Raji (cell line): ENCODE measurements around the gene CHRM4.

Experiments
- POLR2A ChIP-seq: IDR thresholded peaks from 2 replicates; pipeline ENCODE4 v1.6.1; 2011; ENCODE audit warnings: low read depth, low read length, control low read depth; ENCODE audit not compliant: insufficient read depth

Gene CHRM4

DNA sequence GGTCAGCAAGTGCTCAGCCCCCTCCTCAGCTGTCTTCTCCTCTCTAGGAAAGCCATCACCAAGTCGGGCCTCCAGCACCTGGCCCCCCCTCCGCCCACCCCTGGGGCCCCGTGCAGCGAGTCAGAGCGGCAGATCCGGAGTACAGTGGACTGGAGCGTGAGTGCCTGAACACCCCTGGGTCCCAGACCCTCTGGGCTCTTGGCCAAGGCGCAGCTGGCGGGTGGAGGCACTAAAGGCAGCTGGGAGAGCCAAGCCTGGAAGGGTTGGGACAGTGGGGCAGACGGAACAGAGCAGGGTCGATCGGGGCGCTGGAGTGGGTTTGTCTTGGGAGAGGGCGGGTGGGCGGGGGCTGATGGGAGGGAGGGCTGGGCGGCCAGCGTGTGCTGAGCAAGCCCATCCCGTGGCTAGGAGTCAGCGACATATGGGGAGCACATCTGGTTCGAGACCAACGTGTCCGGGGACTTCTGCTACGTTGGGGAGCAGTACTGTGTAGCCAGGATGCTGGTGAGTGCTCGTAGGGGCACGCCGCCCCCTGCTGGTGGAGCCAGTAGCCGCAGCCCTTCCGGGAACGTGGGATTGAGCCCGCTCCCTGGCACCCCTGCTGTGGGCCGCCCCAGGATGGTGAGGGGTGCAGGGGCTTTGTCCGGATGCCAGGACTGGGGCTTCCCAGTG, 24.2 kb downstream of the CHRM4 start:
- no peak for TF ChIP-seq POLR2A

DNA sequence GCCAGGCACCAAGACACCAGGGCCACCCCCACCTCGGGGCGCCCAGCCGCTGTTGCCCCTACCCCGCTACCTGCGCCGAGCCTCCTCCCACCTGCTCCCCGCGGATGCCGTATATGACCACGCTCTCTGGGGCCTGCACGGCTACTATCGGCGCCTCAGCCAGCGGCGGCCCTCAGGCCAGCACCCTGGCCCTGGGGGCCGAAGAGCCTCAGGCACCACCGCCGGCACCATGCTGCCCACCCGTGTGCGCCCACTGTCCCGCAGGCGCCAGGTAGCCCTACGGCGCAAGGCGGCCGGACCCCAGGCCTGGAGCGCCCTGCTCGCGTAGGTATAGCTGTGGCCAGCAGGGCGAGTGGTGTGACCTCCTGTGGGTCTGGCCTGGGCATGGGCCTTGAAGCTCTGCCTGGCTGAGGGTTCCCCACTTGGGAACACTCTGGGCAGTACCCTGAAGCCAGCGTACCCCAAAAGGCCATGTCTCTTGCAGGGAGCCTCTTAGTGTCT, 24.9 kb downstream of the CHRM4 start:
- no peak for TF ChIP-seq POLR2A

DNA sequence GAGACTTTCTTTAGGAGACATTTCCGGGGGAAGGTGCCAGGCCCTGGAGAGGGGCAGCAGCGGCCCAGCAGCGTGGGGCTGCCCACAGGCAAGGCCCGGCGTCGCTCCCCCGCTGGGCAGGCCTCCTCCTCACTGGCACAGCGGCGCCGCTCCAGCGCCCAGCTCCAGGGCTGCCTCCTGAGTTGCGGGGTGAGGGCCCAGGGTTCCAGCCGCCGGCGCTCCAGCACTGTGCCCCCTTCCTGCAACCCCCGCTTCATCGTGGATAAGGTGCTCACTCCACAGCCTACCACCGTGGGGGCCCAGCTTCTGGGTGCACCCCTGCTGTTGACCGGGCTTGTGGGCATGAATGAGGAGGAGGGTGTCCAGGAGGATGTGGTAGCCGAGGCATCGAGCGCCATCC, 25.3 kb downstream of the CHRM4 start:
- no peak for TF ChIP-seq POLR2A

DNA sequence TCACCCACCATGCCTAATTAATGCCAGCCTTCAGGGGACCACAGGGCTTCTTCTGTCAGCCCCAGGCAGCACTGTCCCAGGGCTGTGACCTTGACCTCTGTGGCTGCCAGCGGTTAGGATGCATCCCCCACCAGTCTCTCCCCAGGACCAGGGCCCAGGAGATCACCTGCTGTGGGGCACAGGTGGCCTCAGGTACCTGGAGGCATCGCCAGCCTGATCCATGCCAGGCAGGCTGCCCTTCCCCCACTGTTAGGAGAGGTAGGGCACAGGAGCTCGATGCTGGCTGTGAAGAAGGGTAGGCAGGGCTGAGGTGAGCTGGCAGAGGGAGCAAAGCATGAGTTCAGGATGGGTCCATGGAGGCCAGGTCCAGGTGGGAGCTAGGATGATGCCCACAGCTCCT, 26.8 kb downstream of the CHRM4 start:
- no peak for TF ChIP-seq POLR2A

DNA sequence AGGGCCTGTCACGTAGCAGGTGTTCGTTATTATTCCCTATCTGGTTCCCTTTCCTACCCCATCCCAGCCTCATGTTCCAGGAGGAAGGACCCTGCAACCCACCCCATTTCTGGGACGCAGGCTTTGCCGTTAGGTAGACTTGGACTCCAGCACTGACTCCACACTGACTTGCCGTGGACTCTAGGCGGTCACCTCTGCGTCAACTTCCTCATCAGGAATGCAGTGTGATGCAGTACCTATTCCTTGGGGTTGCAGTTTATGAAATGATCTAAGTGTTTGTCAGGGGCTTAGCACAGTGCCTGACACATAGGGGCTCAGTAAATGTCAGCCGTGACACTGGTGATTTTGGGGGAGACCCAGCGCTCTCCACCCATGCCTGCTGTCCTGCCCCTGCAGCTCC, 27.5 kb downstream of the CHRM4 start:
- no peak for TF ChIP-seq POLR2A

DNA sequence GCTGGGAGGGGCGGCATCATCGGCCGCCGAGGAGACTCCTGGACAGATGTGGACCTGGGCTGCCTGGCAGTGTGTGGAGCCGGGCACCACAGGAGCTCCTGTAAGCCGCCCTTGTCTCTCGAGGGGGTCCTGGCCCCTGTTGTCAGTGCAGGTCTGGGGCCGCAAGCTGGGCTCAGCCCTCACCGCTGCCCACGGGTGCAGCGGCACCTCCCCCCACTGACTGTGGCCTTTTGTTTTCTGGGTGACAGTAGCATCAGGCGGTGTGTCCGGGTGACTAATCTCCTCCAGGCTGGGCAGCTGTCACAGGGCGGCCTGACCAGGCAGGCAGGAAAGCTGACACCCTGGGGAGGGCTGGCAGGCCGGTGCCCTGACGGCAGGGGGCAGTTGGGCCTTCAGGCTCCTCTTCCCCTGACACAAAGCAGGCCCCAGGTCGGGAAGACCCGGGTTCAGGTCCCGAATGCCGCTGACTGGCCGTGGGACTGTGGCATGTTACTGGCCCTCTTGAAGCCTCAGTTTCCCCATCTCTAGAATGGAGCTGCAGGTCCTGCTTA, 28.0 kb downstream of the CHRM4 start:
- no peak for TF ChIP-seq POLR2A

DNA sequence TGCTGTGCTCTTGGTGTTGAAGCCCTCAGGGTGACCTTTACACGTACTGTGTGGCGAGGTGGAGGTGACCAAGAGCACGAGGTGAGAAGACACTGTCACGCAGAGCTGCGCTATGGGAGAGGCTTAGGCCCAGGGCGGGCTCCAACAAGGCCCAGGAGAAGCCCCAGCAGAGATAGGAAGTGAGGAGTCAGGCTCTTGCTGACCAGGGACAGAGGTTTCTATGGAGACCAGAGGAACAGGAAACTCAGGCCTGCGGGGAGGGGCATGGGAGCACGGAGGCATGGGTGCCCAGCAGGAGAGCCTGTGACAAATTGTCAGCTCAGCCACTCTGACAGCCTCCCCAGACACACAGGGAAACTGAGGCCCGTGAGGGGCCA, 28.6 kb downstream of the CHRM4 start:
- no peak for TF ChIP-seq POLR2A

DNA sequence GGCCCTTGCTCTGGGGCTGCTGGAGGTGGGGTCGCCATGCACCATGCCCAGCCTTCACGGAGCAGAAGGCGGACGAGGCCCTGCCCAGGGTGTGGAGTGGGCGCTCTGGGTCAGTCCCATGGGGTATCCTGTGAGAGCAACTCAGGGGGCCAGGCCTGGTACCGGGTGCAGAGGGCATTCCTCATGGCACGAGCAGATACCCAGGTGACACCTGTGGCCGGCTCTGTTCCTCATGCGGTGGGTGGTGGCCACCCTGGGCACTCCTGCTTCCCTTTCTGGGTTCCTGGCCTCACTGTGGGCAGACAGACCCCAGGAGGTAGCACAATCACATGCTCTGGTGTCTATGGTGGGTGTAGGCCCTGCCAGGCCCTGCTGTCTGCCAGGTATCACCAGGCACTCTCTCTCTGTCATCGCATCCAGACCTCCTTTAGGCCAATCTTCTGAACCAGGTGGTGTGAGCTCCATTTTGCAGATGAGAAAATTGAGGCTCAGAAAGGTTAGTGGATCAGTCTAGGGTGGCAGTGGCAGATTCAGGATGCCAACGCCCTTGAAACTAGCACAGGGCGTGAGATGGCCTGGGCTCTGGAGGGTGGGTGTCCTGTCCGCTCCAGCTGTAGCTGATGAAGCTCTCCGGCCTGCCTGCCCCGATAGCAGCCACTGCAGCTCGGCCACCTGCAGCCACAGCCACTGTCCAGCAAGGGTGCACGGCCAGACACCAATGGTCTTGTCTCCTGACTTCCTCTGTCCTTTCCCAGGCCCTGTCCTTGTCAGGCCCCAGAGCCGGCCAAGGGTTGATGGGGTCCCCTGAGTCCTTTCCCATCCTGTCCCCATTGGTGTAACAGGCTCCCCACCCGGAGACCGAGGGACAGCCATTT, 29.2 kb downstream of the CHRM4 start:
- no peak for TF ChIP-seq POLR2A

DNA sequence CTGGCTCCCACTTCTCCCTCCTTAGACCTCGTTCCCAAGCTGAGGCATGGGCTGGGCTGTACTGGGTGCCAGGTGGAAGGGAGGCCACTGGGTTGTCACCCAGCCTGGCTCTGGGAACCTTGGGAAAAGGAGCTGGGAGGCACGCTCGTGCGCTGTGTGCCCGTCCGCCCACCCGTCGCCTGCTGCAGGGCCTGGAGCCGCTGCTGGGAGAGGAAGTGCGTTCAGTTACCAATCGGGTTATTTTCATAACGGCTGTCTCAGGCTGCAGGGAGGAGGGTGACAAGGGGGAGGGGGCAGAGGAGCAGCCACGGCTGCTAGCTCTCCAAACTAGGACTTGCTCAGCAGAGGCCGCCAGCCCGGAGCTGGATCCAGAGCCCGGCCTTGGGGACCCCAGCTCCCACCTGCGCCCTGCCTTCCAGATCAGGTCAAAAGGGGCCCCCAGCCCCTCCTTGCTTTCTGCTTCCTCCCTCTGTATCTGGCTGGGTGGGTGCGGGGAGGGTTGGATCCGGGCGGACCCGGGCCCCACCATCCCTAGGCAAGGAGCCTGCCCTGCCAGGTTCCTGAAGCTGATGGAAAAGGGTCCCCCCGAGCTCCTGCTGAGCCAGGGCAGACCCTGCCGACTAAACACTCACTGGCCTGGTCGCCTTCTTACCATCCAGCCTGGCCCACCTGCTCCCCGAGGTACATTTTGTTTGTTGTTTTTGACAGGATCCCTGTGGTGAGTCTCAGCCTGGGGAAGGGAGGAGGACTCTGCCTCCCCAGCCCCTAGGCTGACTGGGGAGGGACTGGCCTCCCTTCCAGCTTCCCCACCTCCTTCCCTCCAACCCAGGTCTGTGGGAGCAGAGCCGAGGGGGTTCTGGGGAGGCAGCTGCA, 30.1 kb downstream of the CHRM4 start:
- peak; percentile 82 for TF ChIP-seq POLR2A

DNA sequence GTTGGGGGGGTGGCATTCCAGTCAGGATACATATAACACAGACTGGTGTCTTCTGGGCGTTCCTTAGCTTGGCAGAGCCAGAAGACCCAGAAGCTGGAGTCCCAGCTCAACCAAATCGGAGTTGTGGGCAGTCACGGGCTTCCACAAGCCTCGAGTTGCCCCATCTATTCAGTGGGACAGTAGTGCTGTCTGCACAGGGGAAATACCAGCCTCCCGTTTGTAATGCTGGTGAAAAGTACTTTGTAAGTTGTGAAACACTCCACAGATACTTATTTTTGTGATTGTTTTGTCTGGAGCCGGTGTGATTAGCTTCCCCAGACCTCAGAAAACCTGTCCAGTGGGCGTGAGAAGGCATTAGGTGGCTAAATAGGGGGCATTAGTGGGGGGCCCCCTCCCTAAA, 30.7 kb downstream of the CHRM4 start:
- TF ChIP-seq POLR2A = no peak

DNA sequence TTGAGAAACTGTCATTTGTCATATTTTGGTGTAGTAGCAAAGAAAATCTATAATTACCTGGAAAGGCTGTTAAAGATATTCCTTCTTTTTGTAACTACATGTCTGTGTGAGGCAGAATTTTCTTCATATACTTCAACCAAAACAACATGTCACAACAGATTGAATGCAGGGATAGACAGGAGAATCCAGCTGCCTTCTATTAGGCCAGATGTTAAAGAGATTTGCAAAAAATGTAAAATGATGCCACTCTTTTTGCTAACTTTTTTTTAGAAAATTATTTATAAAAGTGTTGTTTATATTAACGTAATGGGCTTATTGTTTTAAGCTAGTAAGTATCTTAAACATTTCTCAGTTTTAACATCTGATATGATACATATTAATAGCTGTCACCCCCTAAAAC, 31.6 kb downstream of the CHRM4 start:
- no peak for TF ChIP-seq POLR2A

DNA sequence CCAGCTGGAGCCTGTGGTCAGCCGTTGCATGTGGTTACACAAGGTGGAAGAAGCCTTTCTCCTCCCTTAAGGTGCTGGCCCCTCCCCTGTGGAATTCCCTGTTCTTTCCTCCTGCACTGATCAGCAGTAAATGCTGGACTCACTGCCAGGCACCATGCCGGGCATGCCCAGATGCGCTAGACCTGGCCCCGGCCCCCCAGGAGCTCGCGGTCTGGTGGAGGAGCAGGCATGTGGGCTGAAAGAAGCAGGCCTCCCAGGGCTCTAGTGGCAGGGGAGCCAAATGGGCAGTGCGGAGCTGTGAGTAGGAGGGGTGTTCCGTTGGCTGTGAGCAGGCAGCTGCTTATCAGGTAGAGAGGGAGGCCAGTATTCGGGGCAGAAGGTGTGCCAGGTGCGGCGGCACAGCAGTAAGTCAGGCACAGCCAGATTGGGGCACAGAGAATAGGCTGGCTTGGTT, 34.1 kb downstream of the CHRM4 start:
- no peak for TF ChIP-seq POLR2A

DNA sequence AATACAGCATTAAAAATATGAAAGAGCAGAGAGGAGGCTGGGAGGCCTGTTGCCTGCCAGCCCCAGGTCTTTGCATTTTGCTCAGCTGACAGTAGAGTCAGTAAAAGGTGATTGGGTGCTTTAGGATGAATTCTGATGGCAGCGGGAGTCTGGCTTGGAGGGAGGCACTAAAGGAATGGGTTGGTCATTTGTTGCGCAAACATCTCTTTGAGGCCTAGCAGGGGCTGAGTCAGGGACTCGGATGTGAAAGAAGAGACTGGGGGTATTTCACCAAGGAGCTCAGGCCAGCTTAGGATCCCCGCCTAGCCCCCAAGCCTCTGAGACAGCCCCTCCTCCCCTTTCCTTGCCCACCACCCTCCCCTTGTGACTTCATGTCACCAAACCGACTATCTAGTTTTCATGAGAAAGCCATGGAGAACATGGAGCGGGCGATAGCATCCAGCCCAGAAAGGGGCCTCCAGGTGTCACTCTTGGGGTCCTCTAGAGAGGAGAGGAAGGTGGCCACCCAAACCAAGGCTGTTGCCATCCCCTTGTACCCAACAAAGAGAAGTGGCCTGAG, 34.6 kb downstream of the CHRM4 start:
- TF ChIP-seq POLR2A = no peak

DNA sequence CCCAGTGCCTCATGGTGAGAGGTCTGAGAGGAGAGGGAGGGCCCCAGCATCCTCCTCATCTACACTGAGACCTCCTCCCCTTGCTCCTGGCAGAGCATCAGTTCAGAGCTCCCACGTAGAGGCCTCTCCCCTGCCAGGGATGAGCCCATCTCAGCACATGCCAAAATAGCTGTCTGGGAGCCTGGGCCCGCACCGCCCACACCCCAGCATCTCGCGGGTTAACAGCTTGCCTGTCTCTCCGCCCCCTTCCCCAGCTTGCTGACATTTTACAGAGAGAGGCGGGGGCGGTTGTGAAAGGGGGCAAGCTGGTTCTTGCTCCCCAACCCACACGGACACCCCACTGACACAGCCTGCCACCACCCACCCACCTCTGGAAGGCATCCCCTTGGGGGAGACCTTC, 37.9 kb downstream of the CHRM4 start:
- TF ChIP-seq POLR2A = no peak

DNA sequence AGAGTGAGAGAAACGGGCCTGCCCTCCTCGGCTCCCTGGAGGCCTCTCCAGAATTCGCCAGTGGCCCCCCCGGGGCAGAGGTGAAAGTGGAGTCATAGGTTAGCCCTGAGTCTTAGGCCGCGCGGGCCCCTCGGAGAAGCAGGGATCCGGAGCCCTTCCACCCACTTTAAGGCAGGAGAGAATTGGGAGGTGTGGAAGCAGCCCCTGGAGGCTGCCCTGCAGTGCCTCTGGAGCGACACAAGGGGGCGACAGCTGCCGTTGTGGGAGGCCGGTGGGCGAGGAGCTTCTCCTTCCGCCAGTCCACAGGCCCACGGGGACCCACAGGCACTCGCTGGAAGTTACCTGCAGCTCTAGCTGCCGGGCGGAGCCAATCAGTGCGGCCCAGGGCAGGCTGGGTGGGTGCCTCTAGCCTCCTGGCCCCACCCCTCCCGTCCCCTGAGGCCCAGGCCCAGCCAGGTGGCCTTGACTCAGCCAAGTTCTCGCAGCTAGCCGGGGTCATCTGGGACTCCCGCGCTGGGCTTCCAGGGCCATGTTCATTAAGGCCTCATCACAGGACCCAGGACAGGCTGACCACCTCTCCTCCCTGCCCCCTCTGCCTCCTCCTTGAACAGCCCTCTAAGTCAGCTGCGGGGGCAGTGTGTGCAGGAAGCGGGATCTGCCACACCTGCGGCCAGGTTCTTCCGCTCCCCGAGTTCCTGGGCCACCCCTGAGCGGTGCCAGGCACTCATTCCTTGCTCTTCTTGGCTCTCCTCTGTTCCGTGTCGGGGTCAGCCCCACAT, 39.3 kb downstream of the CHRM4 start:
- no peak for TF ChIP-seq POLR2A

DNA sequence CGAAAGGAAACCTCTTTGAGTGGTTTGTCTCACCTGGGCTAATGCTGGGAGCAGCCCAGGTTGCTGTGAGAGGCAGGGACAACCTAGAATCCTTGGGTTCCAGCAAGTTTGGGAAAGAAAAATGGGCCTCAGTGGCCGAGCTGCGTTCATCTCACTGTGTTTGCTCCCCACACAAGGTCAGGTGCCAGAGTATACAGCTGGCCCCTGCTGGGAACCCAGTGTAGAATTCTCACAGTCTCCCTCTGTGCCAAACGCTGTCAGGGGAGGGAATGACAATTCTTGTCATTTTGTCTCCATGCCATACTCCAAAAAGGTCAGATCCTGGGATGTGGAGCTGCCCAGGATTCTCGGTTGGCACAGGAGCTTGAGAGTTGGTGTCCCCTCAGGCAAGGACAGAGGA, 40.0 kb downstream of the CHRM4 start:
- no peak for TF ChIP-seq POLR2A
